Bone marrow (tissue), 2 donors: ENCODE measurements around the gene DGKA.
"Not testable (repeated sequence)": the region's sequence is repeated elsewhere in the genome, so short reads cannot be mapped to it uniquely, and the experiment has no call there.

Experiments
- DNase-seq, 2 donors: peaks; one replicate each; lab custom pipeline; 2025; lab: John Stamatoyannopoulos, UW

DGKA gene

DNA sequence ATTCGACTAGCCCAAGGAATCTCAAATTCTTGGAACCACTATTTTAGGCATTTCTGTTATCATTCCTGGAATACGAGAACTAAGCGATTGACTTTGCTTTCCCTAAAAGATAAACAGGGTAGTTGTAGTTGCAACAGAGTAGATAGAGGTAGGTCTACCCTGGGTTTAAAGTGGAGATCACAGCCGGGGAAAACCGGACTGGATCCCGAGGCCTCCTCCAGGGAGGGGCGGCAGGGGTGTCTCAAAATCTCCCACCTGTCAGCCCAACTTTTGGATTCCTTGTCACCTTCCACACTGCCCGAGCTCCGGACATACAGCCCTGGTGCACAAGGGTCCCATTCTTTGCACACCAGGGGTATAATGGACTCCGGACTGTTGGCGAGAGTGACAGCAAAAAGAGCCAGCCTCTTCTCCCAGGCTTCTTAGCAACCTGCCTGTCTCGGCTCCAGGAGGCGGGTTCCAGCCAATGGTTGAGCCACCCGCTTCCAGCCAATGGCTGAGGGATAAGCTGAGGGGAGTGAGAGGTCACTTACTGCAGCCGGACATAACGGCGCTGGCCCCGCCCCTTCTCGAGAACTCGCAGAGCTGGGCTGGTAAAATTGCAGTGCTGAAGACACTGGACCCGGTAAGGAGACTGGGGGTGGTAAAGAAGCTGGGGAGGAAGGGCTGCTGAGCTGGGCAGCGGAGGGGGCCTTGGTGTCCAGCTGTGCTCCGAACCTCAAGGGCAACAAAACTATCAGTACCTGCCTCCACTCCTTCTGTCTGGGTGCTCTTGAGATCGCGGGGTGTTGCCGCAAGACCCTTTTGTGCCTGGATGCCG is 66.0 kb downstream of the DGKA start, which contains the start of gene SUOX:
TSS of gene SUOX (plus strand) at position 562 of the 820 bp plus-strand sequence. CDS start 4,946 bp downstream, outside the sequence.
- peak; percentile 45 to 53 for DNase-seq

- no peak for DNase-seq
Observed at GRCh38 chr12:55997535-55997859, 66.5 kb downstream of the DGKA start.

- DNase-seq, result not testable (repeated sequence)
Observed at GRCh38 chr12:55999522-55999921, 68.6 kb downstream of the DGKA start.

DNA sequence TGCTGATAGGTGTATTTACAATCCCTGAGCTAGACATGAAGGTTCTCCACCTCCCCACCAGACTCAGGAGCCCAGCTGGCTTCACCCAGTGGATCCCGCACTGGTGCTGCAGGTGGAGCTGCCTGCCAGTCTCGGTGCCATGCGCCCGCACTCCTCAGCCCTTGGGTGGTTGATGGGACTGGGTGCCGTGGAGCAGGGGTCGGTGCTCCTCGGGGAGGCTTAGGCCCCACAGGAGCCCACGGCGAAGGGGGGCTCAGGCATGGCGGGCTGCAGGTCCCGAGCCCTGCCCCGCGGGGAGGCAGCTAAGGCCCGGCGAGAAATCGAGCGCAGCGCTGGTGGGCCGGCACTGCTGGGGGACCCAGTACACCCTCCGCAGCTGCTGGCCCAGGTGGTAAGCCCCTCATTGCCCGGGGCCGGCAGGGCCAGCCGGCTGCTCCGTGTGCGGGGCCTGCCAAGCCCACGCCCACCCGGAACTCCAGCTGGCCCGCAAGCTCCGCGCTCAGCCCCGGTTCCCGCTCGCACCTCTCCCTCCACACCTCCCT is 69.1 kb downstream of the DGKA start:
- not testable (repeated sequence) for DNase-seq

GRCh38 chr12:56001487-56002100 is 70.6 kb downstream of the DGKA start:
- DNase-seq, result no peak

- not testable (repeated sequence) for DNase-seq
Observed at GRCh38 chr12:56003376-56003775, 72.4 kb downstream of the DGKA start.
